Gastrocnemius medialis (tissue), 4 donors: Measurements from ENCODE around the gene PRKCZ.

Source experiments
- CTCF ChIP-seq, 5 experiments: fragments of 450-650 bp in 3 of 5; fragments of 200-600 bp in 2 of 5; sonication (generic) in 2 of 5; IDR thresholded peaks in 4 of 5; conservative IDR thresholded peaks in 1 of 5; 1 replicate in 4 of 5; 2 replicates in 1 of 5; pipeline ENCODE4 v1.5.1; 2016 to 2019; ENCODE audit warnings: antibody characterized with exemption in 5 of 5, mild to moderate bottlenecking in 3 of 5, moderate library complexity in 3 of 5
- POLR2A ChIP-seq, 2 donors: fragments of 450-650 bp; IDR thresholded peaks; one replicate each; pipeline ENCODE4 v1.6.1; 2017; ENCODE audit warnings: antibody characterized with exemption in 2 of 2, mild to moderate bottlenecking in 2 of 2, moderate library complexity in 2 of 2

- no peak for TF ChIP-seq POLR2A (IDR thresholded peaks at IDR 0.05)
- TF ChIP-seq CTCF (IDR thresholded peaks at IDR 0.05 in 4 of 5, conservative IDR thresholded peaks at IDR 0.05 in 1 of 5), result no peak
Observed at GRCh38 chr1:2050793-2051682, 827 bp downstream of the PRKCZ start.
